Dermis microvascular lymphatic vessel endothelial cell (primary cell): ENCODE data around the gene IPO8. TPM values are rescaled to one million over a fixed set of nuclear protein-coding genes. Genes with fewer than 3 reads are reported as not detected.

Experiments used
- DNase-seq, 2 donors: peaks; one replicate each; pipeline versions ENCODE4 v3.0.0 to v3.0.0-alpha.2; 2010; ENCODE audit warnings: low read depth in 2 of 2
- total RNA-seq: library from RNA; depleted of rRNA; stranded (reverse); fragments of >200 nt; gene quantifications from 2 replicates; pipeline ENCODE4 v1.2.1, GENCODE V29; 2014

Gene IPO8
- 33.4 and 42.4 TPM in 2 replicates for total RNA-seq

DNA sequence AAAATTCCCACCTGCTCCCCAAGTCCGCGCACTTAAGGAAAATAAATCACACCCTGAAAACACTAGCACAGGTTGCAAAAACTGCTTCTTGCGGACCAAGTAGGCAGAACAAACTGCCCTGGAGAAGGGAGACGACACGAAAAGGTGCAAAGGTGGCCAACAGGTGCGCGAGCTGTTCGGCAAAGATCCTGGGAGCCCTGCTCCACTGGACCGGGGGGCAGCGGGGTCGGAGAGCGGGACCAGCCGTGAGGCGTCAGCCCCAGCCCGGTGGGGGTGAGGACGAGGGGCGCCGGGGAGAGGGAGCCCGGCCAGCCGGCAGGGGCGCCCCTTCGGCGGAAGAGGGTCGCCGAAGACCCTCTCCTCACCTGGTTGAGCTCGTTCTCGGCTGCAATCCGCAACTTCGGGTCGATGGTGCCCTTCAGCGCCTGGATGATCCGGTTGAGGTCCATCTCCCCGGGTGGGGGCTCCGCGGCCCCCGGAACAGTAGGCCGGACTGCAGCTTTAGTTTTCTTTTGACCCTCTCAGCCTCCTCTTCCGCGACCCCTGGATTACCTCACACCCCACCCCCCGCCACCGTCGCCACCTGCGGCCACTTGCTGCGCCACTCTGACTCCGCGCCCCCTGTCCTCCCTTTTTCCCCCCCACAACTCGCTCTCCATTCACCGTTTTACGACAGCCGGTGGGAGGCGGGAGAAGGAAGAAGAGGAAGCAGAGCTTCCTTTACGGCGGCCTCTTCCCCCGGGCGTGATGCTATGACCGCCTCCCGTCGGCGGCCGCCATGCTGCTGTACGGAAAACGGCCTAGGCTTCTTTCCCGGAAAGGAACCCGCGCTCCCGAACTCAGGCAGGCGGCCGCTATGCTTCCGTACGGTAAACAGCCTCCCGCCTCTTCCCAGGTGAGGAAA, at the start of gene IPO8:
Gene IPO8 (minus strand): TSS at position 671 of the 904 bp plus-strand sequence. CDS start 222 bp downstream, at position 449.
- DNase-seq, result peak; percentile 85 to 94

- DNase-seq, result no peak
These were observed 48.7 kb upstream of the IPO8 start for GRCh38 chr12:30744321-30744720.

GRCh38 chr12:30740274-30740673, 44.6 kb upstream of the IPO8 start:
- no peak for DNase-seq

DNA sequence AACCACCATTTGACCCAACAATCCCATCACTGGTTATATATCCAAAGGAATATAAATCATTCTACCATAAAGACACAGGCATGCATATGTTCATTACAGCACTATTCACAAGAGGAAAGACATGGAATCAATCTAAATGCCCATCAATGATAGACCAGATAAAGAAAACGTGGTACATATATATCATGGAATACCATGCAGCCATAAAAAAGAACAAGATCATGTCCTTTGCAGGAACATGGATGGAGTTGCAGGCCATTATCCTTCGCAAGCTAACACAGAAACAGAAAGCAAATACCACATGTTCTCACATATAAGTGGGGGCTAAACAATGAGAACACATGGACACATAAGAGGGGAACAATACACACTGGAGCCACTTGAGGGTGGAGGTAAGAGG, 43.4 kb upstream of the IPO8 start:
- no peak for DNase-seq

DNA sequence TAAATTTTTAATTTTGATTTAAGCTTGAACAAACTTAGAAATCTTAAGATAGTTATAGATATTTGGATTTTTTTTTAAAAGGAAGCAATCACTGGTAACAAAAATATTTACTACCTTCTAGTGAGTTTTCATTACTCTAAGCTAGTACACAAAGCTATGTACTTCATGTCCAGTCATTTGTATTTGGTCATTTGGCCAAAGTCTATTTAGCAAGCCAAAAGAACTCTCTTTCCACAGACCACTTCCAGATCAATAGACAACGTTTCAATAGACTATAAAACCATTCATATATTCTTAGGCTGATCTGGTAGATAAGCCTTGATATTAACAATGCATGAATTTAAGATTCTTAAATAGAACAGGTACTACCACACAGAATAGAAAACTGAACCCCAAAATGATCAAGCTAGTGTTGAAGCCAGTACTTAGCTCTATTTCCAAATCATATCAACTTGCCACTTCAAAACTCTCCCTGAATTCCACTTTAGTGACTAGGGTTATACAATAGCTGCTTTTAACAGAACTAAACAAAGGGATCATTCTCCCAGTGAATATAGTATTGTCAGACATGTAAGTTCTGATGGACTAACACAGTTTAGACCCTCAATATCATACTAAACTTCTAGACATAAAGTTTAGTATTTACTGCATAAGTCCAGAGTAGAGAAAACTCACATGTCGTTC, 37.4 kb upstream of the IPO8 start:
- no peak for DNase-seq

DNA sequence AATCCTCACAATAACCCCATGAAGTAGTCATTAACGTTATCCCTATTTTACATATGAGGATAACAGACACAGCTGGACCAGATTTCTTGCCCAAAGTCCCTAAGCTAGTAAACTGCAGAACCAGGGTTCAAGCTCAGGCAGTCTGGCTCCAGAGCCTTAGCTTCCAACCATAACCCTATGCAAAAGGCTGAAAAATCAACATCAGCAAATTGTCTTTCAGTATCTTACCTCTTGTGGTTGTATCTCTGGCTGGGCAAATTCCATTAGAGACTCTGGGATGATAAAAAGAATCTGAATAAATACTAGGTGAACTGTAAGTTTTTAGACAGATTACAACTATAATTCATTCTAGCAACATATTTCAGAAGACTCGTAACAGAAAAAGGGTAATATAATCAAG, 34.3 kb upstream of the IPO8 start:
- DNase-seq, result no peak

DNA sequence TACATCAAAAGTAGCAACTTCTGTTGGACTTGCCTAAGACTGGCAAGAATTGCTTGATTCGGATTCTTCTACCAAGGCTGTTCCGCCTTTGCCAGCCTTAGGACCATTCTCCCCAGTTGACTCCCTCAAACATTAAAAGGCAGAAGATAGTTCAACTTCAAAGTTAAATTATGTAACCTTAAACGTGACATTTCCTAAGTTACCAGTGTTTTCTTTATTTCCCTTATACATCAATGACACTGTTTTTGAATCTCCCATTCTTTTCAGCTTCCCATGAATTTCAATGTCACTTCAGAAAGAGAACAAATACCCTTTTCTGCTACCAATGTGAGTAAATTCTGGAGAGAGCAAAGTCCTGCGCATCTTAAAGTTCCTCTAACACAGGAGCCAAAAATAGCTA, 33.9 kb upstream of the IPO8 start:
- DNase-seq, result no peak

DNA sequence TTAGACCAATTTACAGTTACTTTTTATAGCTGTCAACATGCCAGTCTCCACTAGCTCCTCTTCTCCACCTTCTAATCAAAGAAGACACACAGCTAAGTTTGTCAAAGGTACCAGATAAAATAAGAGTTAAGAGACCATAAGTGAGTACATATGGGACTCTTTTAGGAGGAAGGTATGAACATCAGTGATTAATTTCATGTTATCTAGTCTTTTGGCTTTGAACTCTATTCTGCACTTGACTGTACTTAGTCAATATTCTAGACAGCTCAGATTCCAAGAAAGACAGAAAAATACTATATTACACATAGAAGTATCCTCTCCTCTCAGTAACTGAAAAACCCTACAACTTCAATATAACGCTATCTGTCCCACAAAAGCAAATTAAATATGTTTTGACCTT, 31.0 kb upstream of the IPO8 start:
- DNase-seq, result no peak

DNA sequence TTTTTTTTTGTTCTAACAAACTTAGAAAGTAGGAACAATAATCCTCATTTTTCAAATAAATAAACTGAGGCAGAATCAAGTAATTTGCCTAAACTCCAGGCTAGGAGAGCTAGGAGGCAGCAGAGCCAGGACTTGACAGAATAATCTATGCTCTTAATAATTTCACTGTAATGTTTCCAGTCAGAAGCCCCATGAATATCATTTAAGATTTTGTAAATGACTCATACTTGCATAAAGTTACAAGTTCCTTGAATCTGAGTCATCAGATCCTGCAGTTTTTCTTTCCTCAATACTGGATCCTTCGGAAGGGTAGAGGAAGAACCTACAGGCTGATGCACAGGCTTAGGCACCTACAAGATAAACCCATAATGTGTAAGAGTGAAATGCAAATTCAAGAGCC, 30.1 kb upstream of the IPO8 start:
- peak in 1 of 2 donors; percentile 62 for DNase-seq

GRCh38 chr12:30719060-30719459, 23.4 kb upstream of the IPO8 start:
- no peak for DNase-seq

- DNase-seq, result no peak
These were observed 12.1 kb upstream of the IPO8 start for GRCh38 chr12:30707613-30708342.

DNA sequence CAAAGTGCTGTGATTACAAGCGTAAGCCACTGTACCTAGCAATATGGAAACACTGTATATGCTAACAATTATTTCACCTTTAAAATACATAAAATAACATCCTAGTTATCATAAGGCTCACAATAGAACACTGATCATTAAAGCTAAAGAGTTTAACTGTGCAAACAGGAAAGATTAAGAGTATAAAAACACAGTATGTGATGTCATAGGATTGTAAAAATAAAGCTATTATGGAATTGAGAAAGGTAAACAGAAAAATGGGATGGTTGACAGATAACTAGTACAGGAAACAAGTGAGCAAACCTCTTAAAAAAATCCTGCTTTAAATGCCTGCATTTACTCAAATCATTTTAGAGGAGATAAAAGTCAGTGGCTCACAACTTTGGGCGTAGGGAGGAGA, 10.8 kb upstream of the IPO8 start:
- peak in 1 of 2 donors; percentile 34 for DNase-seq

GRCh38 chr12:30701056-30701455, 5.4 kb upstream of the IPO8 start:
- peak in 1 of 2 donors; percentile 22 for DNase-seq

- peak; percentile 26 to 73 for DNase-seq
These were observed 4.7 kb upstream of the IPO8 start for GRCh38 chr12:30700216-30700900.

DNA sequence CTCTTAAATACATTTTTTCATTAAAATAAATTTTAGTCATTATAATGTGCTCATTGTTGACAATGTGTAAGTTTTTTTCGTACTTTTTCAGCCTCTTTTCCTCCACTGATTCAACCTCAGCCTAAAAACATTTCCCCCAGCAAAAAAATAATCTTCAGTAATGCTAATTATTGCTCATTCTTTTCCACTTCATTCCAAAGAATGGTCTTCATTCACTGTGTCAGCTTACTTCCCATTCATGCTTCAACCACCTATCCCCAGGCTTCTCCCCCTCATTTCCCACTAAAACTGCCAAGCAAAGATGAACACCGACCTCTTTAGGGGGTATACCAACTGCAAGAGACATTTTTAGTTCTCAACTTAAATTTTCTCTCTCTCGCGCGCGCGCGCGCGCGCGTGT, 2.7 kb upstream of the IPO8 start:
- DNase-seq, result no peak

- DNase-seq, result no peak
These were observed 1.3 kb upstream of the IPO8 start for GRCh38 chr12:30696943-30697342.

GRCh38 chr12:30696486-30696885, 817 bp upstream of the IPO8 start:
- no peak for DNase-seq

- no peak for DNase-seq
These were observed 387 bp upstream of the IPO8 start for GRCh38 chr12:30696103-30696408.

DNA sequence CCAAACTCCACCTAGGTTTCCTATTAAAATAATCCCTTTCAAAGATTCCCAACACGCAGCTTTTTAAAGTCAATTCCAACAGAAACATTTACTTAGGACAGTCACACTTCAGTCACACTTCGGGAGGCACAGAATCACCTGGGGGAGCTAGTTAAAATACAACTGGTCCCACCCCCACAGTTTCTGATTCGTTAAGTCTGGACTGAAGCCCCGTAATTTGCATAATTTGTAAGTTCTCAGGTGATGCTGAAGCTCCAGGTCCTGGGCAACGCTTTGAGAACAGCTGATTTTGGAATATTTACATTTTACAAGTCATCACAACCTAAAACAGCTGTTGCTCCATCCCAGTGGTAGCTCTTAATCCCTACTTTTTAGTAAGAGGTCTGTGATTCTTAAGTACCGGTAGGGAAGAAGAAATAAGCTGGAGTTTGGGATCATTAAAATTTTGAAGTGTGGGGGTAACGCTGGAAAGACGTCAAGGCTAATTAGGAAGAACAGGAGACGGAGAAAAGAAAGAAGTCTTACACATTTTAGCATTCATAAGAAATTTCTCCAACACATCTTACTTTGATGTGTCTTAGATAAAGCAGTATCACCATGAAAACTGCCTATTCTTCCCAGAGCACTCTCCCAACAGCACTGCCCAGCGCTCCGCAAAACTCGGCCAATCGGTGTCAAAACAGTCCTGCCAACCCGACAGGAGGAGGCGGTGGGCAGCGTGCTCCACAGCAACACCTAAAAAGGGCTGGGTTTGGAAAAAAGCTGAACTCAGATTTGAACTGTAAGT, 1.1 kb downstream of the IPO8 start:
- peak; percentile 40 to 74 for DNase-seq

DNA sequence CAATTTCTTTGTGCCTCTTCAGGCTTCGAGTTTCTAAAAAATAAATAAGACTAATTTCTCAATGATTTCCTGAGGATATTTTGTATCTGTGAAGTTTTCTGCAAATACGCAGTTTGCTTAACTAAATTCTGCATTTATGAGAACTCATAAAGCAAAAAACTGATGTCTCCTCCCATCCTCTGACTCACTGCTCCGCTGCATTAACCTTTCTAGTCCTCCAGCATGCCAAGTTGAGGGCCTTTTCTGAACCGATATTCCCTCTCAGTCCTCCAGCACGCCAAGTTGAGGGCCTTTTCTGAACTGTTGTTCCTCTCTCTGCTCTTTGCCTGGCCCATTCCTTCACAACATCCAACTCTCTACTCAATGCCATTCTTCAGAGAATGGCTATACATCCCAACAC, 3.2 kb downstream of the IPO8 start:
- DNase-seq, result no peak
